Stimulated activated CD4-positive, alpha-beta T cell treated with anti-CD3 and anti-CD28 coated beads, Interleukin-4, amount 100 ng/mL, for 48 hours (primary cell): ENCODE results near the gene TBC1D8.
A peak's percentile ranks its signal among the peaks of the same experiment; 100 is the strongest.

ENCODE experiments used
- DNase-seq, 2 donors: peaks; one replicate each; pipeline ENCODE4 v3.0.0-alpha.2; 2020; ENCODE audit warnings: low read depth in 2 of 2

The TBC1D8 gene

DNA sequence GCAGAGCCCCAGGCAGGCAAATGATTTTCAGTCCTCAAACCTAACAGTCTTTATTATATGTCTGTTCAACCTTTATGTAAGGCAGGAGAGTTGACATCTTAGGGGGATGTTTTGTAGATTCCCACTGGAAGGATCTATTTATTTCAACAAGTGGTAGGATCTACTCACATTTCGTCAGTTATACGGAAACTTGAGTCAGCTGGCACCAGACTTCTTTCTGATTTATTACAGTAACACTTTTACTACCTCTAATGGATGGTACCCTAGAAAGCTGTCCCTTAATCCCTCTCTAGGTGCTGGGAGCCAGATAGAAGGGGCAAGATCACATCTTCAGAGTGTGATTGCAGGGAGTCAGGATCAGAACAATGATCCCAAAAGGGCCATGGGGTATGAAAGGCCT lies 151.2 kb downstream of the TBC1D8 start:
- no peak for DNase-seq

DNA sequence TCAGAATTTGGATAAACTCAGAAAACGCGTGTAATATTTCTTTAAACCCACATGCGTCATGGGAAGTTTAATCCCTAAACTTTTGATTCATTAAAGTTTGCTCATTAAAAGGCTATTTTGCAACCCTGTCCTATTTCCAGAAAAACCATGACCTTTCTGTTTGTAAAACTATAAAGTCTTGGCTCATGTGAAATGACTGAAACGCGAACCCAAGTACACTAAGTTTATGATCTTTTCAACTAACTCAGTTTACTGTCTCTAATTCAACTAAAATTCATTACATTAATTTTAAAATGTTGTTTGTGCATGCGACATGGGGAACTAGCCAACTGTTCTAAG lies 153.0 kb downstream of the TBC1D8 start:
- DNase-seq: no peak

GRCh38 chr2:100997509-100998234 lies 153.5 kb downstream of the TBC1D8 start:
- DNase-seq: no peak

DNA sequence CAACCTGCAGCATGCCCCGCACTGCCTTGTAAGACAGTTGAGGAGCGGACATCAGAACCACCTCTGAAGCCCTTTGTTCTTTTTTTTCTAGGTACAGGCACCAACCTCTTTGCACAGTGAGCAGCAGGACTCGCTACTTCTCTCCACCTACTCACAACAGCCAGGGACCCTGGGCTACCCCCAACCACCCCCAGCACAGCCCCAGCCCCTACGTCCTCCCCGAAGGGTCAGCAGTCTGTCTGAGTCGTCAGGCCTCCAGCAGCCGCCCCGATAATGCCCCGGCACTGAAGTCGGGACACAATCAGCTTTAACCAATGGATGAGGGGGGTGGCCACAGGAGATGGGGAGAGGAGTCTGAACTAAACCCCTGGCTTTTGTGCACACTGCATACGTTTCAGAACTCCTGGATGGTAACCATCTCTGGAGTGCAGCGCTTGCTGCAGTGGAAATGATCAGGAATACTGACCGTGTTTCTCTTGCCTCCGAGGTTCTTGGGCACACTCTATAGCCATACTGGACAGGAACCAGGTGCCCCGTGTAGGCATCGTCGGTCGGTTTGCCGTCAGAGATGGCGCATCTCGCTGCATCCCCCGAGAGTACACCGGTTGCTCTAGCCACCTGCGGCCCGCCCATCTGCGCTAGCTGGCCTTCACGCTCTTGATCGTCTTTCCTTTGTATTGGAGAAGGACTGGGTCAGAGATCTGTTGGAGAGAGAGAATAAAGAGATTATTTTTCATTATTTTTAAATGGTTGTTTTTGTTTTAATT lies 155.7 kb downstream of the TBC1D8 start:
- no peak for DNase-seq

- no peak for DNase-seq
Observed at GRCh38 chr2:100993294-100993693, 157.9 kb downstream of the TBC1D8 start.

DNA sequence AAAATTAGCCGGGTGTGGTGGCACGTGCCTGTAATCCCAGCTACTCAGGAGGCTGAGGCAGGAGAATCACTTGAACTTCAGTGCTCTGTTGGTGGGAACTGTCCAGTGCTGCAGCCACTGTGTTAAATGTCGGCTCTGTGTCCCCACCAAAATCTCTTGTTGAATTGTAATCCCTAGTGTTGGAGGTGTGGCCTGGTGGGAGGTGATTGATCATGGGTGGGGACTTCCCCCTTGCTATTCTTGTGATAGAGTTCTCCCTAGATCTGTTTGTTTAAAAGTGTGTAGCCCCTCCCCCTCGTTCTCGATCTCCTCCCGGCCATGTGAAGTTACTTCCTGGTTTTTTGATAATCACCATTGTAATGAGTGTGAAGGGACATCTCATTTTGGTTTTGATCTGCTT lies 158.9 kb downstream of the TBC1D8 start:
- DNase-seq: no peak

GRCh38 chr2:100991404-100991773 lies 159.8 kb downstream of the TBC1D8 start:
- DNase-seq: no peak

DNA sequence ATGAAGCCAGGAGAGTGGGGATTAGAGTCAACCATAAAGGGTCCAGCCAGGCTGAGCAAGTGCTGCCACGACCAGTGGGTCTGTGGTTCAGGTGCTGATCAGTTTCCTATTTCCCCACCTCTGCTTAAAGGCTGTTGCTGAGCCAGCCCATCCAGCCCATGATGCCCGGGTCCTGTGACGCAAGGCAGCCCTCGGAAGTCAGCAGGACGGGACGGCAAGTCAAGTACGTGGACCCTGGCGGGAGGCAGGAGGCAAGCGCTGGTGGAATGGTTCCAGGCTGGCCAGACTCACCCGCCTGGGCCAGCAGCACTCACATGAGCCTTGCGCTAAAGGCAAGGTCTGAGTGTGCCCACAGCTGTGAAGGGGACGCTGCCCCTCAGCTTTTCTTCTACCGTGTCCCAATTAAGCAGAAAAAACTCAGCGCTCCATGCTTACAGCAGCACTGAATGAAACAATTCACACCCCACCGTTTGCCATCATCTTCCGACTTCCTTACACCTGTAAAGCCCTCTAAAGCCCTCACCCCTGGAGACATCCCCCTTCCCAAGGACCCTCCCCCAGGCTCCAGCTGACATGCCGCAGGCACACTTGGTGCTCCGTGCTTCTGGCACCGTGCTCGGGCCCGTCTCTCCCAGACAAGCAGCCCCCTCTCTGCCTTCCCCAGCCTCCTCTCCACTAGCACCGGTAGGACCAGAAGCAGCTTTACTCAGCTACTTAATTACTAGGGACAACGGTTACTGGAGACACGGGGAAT lies 160.4 kb downstream of the TBC1D8 start:
- DNase-seq: no peak

- no peak for DNase-seq
Observed at GRCh38 chr2:100990166-100990565, 161.0 kb downstream of the TBC1D8 start.

- DNase-seq: no peak
Observed at GRCh38 chr2:100989666-100990065, 161.5 kb downstream of the TBC1D8 start.

DNA sequence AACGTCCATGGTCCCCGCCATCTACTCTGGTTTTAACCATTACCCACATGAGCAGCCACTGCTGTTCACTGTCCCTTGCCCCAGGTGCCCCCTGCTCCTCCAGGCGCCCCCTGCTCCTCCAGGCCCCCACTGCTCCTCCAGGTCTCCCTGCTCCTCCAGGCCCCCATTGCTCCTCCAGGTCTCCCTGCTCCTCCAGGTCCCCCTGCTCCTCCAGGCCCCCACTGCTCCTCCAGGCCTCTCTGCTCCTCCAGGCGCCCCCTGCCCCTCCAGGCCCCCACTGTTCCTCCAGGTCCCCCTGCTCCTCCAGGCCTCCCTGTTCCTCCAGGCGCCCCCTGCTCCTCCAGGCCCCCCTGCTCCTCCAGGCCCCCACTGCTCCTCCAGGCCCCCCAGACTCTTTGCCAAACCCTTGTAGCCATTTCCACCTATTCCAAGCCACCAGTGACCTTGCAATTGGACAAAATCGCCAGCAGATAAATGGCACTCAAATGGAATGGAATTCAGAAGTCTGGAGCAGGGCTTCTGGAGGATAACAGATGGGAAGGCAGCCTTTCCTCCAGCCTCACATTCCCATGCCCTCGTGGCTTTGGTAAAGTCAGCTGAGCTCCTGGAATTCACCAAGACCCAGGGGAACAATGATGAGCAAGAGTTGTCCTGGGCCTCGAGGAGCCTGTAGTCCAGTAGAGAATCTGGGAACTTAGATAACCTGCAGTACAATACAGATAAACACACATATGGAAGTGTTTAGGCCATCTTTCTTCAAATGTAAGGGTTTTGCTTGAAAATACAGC lies 162.4 kb downstream of the TBC1D8 start:
- DNase-seq: no peak

- DNase-seq: no peak
Observed at GRCh38 chr2:100987974-100988373, 163.2 kb downstream of the TBC1D8 start.

DNA sequence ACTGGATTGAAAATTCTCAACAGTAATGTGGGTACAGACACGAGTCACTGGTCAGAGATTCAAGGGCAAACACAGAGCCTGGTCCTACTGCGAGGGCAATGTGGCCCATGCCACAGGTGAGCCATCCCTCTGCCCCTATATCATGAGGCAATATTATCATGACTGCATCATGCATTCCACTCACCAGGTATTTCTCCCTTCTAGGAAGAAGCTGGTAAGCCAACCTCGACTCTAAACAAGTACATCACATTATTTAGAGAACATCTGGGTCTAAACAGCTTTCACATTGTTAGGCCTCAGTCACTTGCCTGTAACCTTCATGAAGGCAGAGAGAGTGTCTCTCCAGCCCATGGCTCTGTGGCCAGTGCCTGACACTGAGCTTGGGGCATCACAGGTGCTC lies 163.6 kb downstream of the TBC1D8 start:
- DNase-seq: no peak

DNA sequence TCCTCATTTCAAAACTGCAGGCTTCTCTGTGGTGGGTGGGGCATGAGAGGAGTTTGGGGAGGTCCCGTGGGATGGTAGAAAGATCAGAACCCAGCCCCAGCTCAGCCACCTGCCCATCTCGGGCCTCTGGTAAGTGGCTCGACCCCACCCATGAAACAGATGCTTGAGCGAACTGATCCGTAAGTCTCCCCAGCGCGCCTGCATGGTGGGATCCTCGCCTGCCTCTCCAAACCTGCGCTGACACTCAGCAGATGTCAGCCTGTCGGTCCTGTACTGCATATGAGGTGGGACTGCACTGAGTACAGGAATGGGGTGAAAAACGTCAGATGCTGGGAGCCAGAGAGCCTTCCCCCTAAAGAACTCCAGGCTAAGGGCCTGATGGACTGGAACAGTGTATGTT lies 165.0 kb downstream of the TBC1D8 start:
- no peak for DNase-seq

DNA sequence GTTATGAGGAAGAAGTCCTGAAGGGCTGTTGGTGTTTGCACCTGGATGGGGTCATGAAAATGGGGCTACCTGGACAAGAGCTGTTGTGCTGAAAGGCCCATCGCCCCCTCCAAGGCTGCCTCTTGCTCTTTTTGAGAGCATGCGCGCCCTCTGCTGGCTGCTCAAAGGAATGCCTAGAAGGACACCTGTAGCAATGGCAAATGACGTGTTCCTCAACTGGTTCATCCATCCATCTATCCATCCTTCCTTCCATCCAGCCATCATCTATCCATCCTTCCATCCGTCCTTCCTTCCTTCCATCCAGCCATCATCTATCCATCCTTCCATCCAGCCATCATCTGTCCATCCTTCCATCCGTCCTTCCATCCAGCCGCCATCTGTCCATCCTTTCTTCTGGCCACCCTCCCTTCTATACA lies 166.3 kb downstream of the TBC1D8 start:
- peak; percentile 61 to 67 for DNase-seq

GRCh38 chr2:100983684-100984310 lies 167.4 kb downstream of the TBC1D8 start:
- DNase-seq: no peak

DNA sequence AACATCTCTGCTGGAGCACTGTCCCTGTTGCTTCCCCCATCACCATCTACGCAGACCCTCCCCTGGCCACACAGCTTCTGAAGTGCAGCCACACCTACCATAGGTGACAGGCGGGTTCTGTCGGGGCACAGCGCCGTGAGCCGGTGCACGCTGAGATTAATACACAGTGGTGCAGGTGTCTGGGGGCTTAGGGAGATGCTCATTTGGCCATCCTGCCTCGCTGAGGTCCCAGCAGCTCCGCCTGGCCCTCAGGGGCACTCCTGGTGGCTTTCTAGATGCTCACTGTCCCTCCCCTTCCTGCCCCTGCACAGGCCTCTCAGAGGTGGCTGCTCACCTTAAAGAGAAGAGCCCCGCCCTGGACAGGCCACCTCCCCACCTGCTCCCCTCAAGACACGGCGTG lies 168.0 kb downstream of the TBC1D8 start:
- no peak for DNase-seq

DNA sequence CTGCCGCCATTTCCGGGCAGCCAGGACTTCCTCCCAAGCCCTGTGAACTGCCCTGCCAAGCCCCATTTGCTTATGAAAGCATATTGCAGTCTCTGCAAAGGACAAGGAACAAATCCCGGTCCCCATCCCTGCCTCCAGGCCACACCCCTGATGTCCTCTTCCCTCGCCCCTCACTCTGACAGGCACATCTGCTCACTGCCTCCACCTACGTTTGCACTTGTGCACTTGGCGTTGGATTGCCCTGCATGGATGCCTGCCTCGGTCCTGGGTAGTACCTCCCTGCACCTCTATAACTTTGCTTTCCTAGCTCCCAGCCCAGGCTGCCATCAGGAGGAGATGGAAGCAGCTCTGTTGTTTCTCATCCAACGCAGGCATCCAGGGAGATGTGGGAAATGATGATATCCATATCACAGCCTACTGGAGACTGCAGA lies 168.7 kb downstream of the TBC1D8 start:
- no peak for DNase-seq

DNA sequence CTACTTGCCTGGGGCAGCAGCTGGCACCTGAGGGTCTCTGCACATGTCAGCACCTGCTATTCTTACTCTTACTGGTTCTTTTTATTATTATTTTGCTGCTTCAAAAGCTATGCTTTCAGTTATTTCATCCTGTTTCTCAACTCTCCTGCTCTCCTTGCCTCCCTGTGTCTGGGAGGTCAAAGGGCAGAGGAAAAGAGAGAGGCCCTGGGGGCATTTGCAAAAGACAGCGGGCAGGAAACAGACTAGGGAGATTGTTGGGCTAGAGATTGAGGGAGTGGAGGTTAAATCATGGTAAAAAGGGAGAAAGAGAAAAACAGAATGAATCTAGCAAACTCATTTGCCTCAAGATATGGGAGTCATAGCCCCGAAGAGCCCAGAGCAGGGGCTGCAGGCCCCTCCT lies 170.2 kb downstream of the TBC1D8 start:
- no peak for DNase-seq

GRCh38 chr2:100980046-100980445 lies 171.1 kb downstream of the TBC1D8 start:
- no peak for DNase-seq

- DNase-seq: no peak
Observed at GRCh38 chr2:100978582-100979191, 172.5 kb downstream of the TBC1D8 start.
